Osteocyte (in vitro differentiated cells): Measurements from ENCODE around the gene GRM2. TPM values are rescaled to one million over a fixed set of nuclear protein-coding genes. Genes with fewer than 3 reads are reported as not detected.

Source experiments
- DNase-seq: peaks from one replicate; pipeline ENCODE4 v3.0.0; 2021; ENCODE audit warnings: mixed read lengths; ENCODE audit not compliant: unreplicated experiment; ENCODE audit errors: extremely low spot score
- H3K27ac Mint-ChIP-seq: one replicate; pipeline ENCODE4 v1.8.0; 2021; ENCODE audit warnings: mild to moderate bottlenecking, mixed read lengths; ENCODE audit not compliant: unreplicated experiment
- H3K27me3 Mint-ChIP-seq: one replicate; pipeline ENCODE4 v1.8.0; 2021; ENCODE audit warnings: mixed read lengths; ENCODE audit not compliant: unreplicated experiment
- H3K36me3 Mint-ChIP-seq: one replicate; pipeline ENCODE4 v1.8.0; 2021; ENCODE audit warnings: mixed read lengths; ENCODE audit not compliant: unreplicated experiment
- H3K4me1 Mint-ChIP-seq: one replicate; pipeline ENCODE4 v1.8.0; 2021; ENCODE audit warnings: mixed read lengths; ENCODE audit not compliant: unreplicated experiment
- H3K4me3 Mint-ChIP-seq: one replicate; pipeline ENCODE4 v1.8.0; 2021; ENCODE audit warnings: mild to moderate bottlenecking, moderate library complexity, mixed read lengths; ENCODE audit not compliant: unreplicated experiment
- H3K9me3 Mint-ChIP-seq: one replicate; pipeline ENCODE4 v1.8.0; 2021; ENCODE audit warnings: mixed read lengths; ENCODE audit not compliant: unreplicated experiment
- long read RNA-seq: library from polyadenylated mRNA; unstranded; transcript quantifications from one replicate; pipeline ENCODE4 v2.0.0, GENCODE V29; 2021
- total RNA-seq: library from RNA; stranded (reverse); gene quantifications from 2 replicates; pipeline ENCODE4 v1.2.1, GENCODE V29; 2021
- TF ChIP-seq, protein P1 (sequence below): fragments of 200-600 bp; sonication (generic); IDR thresholded peaks from 2 replicates; pipeline ENCODE4 v1.5.0; 2021; ENCODE audit warnings: antibody characterized with exemption, mild to moderate bottlenecking, moderate library complexity

The GRM2 gene
- total RNA-seq: 0.10 and 0.32 TPM in 2 replicates
- long read RNA-seq: 0 reads

DNA sequence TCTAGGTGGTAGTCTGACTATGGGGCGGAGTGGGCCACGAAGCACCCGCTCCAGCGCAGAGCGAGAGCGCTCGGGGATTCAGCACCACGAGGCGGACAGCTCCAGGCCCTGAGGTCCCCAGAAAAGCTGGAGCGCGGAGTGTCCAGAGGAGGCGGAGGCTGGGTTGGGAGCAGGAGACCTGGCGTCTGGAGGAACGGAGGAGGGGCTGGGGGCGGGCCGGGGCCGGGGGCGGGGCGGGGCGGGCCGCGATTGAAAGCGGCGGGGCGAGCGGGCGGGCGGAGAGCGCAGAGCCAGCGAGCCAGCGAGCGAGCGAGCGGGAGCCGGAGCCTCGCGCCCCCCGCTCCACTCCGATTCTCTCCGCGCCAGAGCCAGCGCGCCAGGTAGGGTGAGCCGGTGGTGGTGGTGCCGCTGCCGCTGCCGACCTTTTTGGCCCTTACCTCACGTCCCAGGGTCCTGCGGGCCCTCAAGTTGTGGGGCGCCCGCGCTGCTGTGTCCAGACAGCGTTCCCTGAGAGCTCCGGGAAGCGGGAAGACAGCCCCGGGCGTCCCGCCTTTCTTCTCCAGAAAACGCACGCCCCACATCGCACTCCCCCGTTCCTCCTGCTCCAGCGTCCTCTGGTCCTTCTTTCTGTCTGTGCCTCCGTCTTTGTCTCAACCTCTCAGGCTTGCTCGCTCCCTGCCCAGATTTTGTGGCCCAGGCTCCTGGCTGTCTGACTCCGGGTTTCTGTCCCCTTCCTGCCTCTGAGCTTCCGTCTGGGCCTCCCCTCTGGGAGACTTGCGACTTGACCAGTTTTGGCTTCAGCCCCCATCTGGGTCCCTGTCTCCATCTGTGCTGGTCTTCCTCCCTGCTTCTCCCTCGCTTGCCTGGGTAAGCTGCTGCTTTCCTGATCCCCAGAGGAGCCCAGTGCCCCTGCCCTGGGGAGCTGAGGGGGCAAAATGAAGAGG is at the start of gene GRM2:
GRM2 (plus strand) TSS at position 281 of the 944 bp plus-strand sequence. CDS start 1,916 bp downstream, outside the sequence.
- Mint-ChIP-seq H3K4me1 (peaks cover 4% of the 10 kb centered on the region), H3K27me3 (peaks cover 8% of the 10 kb centered on the region)

GRCh38 chr3:51657234-51657633 is 49.6 kb upstream of the GRM2 start:
- no peaks in the 10 kb centered on the region for H3K4me1 Mint-ChIP-seq
- DNase-seq: no peak
- no peaks in the 10 kb centered on the region for H3K27me3 Mint-ChIP-seq
- peaks cover 2% of the 10 kb centered on the region for H3K9me3 Mint-ChIP-seq
- no peak overlapping the region for H3K4me3 Mint-ChIP-seq
- TF ChIP-seq, protein P1, sequence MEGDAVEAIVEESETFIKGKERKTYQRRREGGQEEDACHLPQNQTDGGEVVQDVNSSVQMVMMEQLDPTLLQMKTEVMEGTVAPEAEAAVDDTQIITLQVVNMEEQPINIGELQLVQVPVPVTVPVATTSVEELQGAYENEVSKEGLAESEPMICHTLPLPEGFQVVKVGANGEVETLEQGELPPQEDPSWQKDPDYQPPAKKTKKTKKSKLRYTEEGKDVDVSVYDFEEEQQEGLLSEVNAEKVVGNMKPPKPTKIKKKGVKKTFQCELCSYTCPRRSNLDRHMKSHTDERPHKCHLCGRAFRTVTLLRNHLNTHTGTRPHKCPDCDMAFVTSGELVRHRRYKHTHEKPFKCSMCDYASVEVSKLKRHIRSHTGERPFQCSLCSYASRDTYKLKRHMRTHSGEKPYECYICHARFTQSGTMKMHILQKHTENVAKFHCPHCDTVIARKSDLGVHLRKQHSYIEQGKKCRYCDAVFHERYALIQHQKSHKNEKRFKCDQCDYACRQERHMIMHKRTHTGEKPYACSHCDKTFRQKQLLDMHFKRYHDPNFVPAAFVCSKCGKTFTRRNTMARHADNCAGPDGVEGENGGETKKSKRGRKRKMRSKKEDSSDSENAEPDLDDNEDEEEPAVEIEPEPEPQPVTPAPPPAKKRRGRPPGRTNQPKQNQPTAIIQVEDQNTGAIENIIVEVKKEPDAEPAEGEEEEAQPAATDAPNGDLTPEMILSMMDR: no peak
- peaks cover 45% of the 10 kb centered on the region for H3K36me3 Mint-ChIP-seq
- H3K27ac Mint-ChIP-seq: no peak overlapping the region

More for the DNA sequence above, at the start of gene GRM2:
- TF ChIP-seq, protein P1: no peak
- Mint-ChIP-seq H3K27ac (no peak within 1 kb of the TSS), H3K4me3 (peak within 1 kb of the TSS; percentile 67), H3K9me3 (no peaks in the 10 kb centered on the region), H3K36me3 (peaks cover 7% of the 10 kb centered on the region)
- DNase-seq: peak; percentile 93

DNA sequence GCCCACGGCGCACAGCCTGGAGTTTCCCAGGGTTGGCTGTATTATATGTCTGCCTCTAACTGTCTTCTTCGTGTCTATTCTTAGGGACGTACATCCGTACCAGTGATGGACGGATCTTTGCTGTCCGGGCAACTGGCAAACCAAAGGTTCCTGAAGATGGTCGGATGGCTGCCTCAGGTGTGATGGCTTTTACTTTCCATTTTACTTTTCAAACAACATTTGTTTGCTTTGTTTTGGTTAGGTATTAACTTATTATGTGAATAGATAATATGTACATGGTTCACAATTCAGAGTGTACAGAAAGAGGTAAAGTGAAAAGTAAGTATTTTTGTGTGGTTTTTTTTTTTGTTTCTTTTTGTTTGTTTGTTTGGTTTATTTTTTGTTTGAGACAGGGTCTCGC is 46.9 kb upstream of the GRM2 start:
- H3K27me3 Mint-ChIP-seq: no peaks in the 10 kb centered on the region
- H3K4me1 Mint-ChIP-seq: no peaks in the 10 kb centered on the region
- TF ChIP-seq, protein P1: no peak
- H3K27ac Mint-ChIP-seq: no peak overlapping the region
- H3K9me3 Mint-ChIP-seq: no peaks in the 10 kb centered on the region
- no peak overlapping the region for H3K4me3 Mint-ChIP-seq
- peaks cover 50% of the 10 kb centered on the region for H3K36me3 Mint-ChIP-seq
- no peak for DNase-seq

- no peaks in the 10 kb centered on the region for H3K4me1 Mint-ChIP-seq
These were observed 44.4 kb upstream of the GRM2 start for GRCh38 chr3:51662456-51662855.

DNA sequence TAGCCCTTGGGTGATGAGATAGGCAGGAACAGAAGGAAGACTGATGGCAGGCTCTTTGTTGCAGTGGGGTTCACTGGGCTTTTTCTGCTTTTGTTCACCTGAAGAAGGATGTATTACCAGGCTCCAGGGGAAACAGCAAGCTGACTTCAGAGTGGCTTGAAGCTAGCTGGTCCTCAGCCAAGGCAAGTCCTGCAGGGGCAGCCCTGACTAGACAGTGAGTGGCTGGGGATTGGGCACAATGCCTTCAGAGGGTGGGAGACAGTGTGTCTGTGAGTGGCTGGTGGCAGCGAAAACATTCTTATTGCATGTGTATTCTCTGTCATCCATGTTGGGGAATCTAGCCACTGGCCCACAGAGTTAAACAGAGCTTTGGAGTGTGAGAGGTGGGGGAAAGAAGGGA is 38.1 kb upstream of the GRM2 start:
- H3K9me3 Mint-ChIP-seq: no peaks in the 10 kb centered on the region
- no peak overlapping the region for H3K4me3 Mint-ChIP-seq
- peaks cover 24% of the 10 kb centered on the region for H3K4me1 Mint-ChIP-seq
- H3K27ac Mint-ChIP-seq: no peak overlapping the region
- TF ChIP-seq, protein P1: no peak
- no peak for DNase-seq
- no peaks in the 10 kb centered on the region for H3K36me3 Mint-ChIP-seq
- H3K27me3 Mint-ChIP-seq: no peaks in the 10 kb centered on the region

More at GRCh38 chr3:51662456-51662855, 44.4 kb upstream of the GRM2 start:
- Mint-ChIP-seq H3K27ac (no peak overlapping the region), H3K9me3 (no peaks in the 10 kb centered on the region), H3K27me3 (no peaks in the 10 kb centered on the region), H3K36me3 (peaks cover 40% of the 10 kb centered on the region), H3K4me3 (no peak overlapping the region)
- TF ChIP-seq, protein P1: no peak
- no peak for DNase-seq
